HG02759 (cell line): ENCODE results near the gene SLC38A10.

ENCODE experiments used
- ATAC-seq: cut with Tn5 transposase; IDR thresholded peaks from one replicate; pipeline ENCODE4 v1.9.1; 2021; ENCODE audit warnings: mild to moderate bottlenecking, moderate library complexity; ENCODE audit not compliant: unreplicated experiment

SLC38A10 gene

DNA sequence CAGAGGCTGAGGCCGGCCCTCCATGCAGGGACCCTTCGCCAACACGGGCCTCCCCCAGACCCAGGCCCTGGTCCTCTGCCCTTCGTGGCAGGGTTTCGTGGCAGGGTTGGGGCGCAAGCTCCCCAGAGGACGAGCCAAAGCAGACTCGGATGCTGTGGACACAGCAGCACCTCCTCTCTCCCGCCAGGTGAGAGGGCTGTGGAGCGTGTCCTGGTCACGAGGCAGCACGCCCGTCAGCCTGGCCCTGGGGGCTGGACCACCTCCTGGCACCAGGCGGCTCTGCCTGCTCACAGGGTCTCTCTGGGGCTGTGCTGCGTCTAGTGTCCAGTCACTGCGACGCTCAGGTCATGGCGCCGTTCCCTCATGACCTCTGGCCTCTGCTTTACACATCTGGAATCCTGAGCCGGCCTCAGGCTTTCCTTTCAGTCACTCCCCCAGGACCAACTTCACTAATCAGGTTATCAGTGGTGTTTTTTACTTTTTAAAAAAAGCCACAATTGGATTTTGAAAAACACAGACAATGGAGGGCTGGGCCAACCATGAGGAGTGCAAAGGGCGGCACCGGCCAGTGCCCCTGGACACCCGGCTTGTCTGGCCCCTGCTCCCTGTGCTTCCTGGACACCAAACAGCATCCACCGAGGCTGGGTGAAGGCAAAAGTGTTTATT, 50.6 kb downstream of the SLC38A10 start:
- ATAC-seq = no peak

DNA sequence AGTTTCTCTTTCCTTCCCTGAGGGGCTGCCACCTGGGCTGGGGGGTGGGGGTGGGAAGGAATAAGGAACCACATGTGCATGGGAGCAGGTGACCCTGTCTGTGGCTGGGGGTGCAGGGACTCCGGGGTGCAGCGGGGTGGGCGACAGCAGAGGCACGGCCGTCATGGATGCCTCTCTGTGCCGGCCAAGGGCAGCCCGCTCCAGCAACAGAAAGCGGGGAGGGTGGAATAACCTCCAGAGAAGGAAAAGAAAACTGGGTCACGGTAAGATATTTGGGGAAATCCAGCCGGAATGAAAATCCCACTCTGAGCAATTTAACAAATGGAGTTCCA, 51.8 kb downstream of the SLC38A10 start:
- no peak for ATAC-seq

DNA sequence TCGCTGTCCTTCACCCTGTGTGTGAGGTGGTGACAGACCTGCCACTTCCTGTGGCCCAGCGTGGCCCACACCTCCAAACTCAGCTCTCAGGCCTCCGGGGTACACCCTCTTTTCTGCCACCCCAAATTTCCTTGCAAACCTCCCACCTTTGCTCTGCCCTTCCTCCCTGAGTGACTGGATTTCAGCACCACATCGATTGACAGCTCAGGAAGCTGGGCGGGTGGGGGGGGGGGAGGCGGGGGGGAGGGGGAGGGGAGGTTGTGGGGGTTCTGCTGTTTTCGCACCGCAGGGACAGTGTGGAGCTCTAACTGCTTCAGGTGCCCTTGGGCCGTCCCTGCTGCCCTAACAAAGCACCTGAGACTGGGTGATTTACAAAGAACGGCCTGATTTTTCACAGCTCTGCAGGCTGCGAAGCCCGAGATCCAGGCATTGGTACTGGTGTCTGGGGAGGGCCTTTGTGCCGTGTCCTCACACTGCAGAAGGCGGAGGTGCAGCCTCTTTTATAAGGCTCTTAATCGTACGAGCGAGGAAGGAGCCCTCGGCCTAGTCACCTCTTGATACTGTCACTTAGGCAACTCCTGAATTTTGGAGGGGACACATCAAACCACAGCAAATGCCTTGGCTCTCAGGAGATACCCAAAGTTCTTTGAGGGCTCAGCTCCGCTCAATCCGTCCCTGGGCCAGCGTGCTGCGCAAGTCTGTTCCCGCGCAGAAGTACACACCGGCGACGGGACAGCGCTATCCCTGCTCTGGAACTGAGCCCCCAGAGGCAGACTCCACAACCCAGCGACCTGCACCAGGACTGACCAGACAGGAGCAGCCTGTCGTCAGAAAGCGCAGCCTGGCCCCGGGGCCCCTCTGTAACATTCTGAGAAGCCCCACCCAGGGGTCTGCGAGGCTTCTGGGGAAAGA, 52.4 kb downstream of the SLC38A10 start:
- no peak for ATAC-seq

DNA sequence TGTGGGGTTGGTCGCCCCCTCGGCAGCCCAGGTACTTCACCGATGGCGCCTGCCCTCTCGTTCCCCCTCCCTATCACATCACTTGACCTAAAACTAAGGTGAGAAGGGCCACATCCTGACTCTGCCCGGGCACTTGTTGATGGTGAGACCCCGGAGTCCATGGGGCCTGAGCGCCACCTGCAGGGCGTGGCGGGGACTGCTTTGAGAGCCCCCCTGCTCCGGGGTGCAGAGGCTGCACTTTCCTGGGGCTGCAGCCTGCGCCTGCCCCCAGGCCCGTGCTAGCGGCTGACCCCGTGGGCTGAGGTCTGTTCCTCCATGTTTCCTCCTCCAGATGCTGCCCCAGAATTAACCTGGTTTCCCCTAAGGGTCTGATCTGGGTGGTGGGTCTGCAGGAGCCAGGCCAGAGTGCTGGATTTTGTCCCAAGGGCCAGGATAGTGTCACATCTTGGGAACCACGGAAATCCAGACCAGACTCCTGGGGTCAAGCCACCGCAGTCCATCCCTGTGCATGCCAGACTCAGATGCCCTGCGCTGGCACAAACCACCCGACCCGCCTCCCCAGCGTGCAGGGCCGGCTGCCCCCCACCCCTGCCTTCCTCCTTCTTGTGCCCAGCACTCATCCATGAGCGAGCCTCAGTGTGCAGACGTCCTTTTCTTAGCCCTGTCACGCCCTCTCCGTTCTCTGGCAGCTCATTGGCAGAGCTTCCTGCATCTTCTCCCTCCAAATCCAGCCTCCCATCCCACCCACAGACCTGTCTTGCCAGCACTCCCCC, 53.3 kb downstream of the SLC38A10 start:
- no peak for ATAC-seq

DNA sequence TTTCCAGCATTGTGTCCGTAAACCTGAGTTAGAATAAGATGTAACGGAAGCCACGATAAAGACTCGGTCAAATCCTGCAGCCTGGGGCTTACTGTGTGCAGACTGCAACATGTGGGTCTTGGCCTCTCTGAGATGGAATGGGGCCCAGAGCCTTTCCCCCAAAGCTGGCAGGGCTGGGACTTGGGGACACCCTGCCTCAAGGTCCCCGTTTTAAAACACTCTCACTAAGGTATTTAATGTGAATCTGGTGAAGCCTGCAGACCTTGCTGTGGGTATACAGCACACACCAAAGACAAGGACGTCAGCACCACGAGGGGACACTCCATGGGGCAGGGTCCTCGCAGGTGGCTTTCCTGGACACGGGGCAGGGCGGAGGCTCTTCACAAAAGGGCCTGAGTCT, 53.9 kb downstream of the SLC38A10 start:
- ATAC-seq = no peak

DNA sequence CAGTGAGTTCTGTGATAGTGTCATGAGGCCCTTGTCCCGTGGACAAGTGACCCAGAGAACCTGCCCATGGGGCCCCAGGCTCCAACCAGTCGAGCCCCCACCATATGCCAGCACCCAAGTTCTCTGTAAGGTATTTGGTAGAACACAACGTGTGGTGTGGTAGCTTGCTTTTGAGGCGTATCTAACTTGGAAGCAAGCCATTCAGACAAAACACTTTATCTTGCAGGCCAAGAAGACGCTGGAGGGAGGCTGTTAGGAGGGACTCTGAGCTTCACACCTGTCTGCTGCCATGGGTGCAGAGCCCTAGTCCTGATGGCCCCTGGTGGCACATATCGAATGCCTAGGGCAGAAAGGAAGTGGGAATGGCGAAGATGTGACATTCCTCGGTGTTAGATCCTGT, 54.3 kb downstream of the SLC38A10 start:
- ATAC-seq = no peak

DNA sequence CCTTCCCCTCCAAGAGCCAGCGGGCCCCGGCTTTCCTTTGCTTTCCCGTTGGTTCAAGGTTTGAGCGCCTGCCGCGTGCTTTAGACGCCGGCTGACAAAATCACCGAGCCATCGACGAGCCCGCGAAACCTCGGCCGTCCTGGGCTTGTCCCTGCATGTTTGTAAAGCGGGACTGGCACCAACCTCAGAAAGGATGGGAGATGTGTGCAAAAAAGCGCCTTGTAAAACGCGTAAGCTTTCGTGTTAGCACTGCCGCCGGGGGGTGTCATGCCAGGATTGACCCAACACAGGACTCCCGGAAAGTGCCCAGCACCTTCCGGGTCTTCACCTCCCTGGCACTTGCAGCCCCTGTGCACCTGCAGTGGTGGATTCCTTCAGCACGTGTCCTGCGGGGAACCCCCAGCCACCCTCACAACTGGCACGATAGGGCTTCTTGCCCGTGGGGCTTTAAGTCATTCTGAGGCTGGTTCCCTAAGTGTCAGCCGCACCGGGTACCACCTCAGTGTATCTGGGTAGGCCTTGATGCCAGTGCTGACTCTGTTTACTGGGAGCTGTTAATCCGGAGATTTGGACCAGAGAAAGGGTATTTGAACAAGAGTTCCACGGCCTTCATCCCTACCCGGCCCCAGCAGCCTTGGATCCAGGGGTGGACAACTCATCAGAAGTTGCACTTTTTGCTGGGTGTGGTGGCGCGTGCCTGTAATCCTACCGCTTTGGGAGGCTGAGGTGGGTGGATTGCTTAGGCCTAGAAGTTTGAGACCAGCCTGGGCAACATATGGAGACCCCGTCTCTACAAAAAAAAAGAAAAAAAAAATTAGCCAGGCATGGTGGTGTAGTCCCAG, 55.2 kb downstream of the SLC38A10 start:
- no peak for ATAC-seq

DNA sequence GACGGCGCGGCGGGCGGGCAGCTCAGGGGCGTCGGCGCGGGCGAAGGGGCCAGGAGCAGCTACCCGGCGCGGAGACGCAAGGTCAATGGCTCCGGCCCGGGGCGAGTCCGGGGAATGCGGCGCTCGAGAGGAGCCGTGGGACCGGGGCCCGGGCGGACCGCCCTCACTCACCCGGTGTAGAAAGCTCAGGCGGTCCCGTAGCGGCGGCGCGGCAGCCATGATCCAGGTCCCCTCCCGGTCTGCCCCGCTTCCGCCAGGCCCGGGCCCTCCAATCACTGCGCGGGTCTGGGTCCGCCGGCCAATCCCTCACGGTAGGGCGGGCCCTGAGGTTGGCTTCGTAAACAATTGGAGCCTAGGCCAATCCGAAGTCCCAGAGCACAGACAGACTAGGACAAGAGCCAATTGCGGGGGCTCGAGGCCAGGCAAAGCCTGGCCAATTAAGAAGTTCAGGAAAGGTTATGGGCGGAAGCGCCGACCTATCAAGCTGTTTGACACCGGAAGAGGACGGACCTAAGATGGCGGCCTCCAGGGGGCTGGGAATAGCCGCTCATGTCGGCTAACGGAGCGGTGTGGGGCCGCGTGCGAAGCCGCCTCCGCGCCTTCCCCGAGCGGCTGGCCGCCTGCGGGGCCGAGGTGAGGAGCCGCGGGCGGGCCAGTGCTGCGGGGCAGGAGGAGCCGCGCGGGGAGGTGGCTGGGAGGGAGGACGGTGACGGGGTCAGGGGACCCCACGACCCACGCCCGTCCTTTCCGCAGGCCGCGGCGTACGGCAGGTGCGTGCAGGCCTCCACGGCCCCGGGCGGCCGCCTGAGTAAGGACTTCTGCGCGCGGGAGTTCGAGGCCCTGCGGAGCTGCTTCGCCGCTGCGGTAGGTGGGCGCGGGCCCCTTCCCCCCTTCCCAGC, 56.0 kb downstream of the SLC38A10 start, which contains the start of the genes NDUFAF8 and TEPSIN:
Gene NDUFAF8 (plus strand): TSS at position 504 of the 899 bp plus-strand sequence. CDS start 46 bp downstream, at position 550.
Gene TEPSIN (minus strand): TSS at position 241 of the 899 bp plus-strand sequence. CDS start 22 bp downstream, at position 219.
- peak; percentile 93 for ATAC-seq

DNA sequence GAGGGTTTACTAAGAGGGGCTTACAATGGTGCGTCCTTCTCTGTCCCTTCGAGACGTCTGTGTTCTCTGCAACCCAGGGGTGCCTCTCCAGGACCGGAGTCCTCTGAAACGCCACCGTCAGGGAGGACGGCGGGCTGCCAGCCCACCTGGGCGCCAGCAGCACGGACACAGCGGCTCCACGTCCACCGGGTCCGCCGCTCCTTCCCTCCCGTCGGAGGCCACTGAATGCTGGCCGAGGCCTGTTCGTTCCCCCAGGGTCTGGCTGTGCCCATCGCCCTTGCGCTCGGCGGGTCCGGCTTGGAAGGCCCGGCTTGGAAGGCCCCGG, 56.7 kb downstream of the SLC38A10 start:
- ATAC-seq = peak; percentile 3

DNA sequence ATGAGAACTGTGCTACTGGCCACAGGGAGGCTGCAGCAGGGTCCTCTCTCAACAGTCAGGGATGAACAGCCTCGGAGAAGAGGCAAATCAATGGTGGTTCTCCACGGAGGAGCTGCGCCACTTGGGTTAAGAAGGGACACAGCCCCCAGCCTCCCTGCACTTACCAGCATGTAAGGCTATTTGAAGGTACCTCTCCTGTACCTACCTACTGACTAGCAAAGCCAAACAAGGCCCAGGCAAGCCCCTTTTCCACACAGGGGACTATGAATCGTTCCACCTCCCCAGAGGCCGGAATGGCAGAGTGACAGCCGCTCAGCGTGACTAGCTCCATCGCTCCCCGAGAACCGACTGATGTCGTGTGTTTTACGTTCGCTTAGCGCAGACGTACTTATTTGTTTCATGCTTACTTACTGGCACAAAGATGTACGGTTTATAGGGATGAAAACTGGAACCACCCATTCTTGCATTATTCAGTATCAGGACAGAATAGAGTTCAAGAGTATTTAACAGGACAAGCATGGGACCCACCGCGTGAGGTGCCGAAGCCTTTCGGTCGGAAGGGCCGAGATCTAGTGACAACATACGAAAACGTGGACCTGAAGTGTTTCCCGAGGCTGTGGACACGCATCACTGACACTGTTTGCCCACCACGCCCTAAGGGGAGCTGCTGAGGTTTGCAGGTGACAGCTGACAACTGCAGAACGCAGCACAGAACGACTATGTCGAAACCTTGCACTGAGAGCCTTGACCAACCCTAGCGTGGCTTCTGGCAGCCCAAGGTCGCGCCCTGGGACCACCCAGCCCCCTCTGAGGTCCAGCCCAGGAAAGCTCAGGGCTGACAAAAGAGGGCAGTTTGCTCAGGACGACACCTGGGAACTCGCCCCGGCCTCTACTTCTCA, 57.3 kb downstream of the SLC38A10 start:
- ATAC-seq = no peak

DNA sequence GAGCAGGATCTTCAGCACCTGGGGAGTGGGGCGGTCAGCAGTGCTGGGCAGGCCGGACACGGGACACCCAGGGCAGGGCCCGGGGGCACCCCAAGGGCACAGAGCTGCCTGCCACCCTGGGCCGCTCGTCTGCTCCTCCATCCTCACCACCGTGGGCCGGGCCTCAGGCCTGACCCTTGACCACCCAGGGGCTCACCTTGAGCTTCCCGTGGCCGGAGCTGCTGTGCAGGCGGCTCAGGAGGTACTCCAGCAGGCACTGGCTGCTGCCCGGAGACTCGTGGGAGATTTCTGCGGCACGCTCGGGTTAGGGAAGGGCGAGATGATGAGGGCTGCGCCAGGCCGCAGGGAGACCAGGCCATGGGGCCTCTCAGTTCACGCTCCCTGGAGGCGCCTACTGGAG, 58.3 kb downstream of the SLC38A10 start:
- no peak for ATAC-seq

DNA sequence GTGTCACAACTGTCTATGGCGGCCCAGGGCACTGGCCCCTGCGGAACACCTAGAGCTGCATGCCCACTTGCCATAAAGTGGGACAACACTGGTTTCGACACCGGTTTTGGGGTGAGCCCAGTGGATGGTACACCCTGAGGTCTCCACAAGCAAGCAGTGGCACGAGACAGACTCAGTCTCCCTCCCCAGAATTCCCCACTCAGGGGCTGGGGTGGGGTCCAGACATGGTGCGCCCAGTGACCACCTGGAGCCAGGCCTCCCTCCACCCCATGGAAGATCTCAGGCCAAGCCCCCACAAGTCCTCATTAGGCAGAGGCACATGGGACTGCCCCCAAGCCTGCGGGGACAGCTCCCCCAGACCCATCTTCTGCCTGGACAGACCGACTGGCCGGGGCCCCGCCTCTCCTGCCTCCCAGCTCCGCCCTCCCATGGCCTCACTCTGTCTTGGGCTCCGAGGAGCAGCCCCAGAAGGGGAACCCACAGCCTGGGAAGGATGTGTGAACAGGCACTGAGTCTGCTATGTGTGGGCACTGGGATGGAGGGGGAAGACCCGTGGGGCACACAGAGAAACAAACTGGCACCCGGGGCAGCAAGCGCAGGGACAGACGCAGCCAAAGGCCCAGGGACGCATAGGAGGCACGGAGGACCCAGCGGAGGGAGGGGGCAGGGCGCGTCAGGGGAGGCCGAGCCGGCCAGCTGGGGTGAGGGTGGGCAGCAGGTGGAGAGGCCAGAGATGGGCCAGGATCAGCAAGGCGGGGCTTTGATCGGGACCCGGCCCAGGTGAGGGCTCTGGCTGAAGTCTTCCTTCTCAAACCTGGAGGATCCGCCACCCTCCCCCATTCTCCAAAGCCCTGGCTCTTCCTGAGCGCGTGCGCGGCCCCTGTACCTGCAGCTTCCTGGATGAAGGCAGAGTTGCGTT, 59.0 kb downstream of the SLC38A10 start:
- no peak for ATAC-seq

DNA sequence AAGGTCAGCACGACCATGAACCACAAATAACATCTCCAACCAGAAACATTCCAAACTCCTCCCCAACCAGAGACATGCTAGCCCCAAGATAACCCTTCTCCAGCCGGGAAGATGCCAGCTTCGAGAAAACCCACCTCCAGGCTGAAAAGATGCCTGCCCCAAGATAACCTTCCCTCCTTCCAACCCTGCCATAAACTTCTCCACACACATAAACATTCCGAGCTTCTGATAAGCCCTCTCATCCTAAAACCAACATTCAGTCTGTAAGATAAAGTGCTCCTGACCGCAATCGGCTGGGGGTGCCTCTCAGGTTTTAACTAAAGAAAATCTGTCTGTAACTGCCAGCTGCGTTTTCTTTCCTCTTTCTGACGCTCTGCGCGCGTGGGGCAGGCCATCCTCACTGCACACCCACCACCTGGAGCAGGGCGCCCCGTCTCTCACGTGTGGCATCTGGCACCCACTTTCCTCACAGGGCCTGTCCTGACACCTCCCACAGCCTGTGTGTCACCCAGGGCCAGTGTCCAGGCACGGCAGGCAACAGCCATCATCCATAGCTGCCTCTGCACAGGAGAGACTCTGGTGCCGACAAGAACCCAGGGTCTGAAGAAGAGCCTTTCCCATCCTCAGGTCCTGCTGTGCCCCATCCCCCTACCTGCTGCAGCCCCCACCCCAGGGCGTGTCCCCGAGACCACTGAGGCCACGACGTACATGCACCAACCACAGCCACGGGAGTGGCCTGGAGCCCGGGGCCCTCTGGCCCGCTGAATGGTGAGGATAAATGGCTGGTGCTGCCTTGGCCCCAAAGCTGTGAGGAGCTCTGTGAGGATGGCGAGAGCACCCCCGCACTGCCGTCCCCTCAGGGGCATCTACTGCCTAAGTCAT, 59.9 kb downstream of the SLC38A10 start:
- ATAC-seq = no peak

DNA sequence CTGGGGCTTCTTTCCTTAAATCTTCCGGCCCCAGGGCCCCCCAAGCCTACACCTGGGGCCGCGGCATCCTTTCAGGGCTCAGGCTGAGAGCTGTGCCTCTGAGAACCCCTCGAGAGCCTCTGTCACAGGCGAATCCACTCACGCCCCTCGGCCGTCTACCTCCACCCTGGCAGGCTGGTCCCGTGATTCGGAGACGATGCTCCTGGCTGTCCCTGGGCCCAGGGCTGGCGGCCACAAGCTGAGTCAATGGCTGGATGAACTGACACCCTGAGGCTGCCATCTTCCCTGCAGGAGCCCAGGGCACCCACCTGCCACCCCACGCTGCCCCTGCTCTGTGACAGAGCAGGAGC, 60.6 kb downstream of the SLC38A10 start:
- ATAC-seq = no peak

DNA sequence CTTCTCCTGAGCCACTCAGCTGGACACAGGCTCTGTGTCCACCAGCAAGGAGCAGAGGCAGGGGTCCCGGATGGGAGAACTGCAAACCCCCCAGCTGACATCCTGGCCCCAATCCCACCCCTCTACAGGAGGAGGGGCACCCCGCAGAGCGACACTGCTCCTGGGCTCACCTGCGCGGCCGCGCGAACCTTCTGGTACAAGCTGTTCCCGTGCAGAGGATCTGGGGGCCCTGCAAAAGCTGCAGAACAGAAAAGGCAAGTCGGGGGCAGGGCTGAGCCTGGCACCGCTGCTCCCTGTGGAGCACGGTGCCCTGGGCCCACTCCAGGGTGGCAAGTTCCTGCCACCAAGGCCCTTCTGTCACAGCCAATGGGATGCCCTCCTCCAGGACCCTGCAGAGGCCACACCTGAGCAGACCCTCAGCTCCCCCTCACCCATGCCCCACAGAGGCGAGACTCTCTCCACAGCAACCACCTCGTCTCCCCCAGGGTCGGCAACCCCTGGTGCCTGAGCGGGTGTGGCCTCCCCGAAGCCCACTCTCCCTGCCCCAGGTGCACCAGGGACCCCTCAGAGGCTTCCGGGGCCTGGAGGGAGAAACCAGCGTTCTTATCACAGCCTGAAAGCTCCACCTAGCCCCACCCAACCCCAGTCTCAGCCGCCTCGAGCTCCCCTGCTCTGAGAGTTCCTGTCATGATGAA, 61.1 kb downstream of the SLC38A10 start:
- ATAC-seq = no peak

DNA sequence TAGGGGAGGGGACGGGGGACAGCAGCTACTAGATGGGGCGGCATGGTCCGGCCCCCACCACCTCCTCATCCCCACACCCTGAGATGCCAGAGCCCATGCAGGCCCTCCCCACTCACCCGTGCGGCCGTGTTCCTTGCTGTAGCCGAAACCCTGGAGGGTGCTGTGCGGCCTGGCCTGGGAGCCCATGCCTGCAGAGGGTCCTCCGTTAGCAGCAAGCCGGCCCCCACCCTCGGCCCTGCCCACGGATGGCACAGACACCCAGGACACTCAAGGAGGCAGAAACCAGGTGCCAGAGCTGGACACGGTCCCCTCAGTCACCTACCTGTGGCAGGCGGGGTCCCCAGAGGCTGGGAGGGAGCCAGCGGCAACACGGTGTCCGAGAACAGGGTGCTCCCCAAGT, 61.8 kb downstream of the SLC38A10 start:
- no peak for ATAC-seq
